CD8-positive, alpha-beta memory T cell (primary cell): Measurements from ENCODE around the gene COX7A2L. TPM values are rescaled to one million over a fixed set of nuclear protein-coding genes. Genes with fewer than 3 reads are reported as not detected.
"Not testable (repeated sequence)": the region's sequence is repeated elsewhere in the genome, so short reads cannot be mapped to it uniquely, and the experiment has no call there.

ENCODE experiments used
- CTCF ChIA-PET: fragments of 350-600 bp; sonication (Branson Sonifier 250); formaldehyde crosslinking; loops from one replicate; lab custom pipeline; 2021; ENCODE audit warnings: antibody characterized with exemption; lab: Charles Lee
- POLR2A ChIA-PET: fragments of 350-600 bp; sonication (Branson Sonifier 250); formaldehyde crosslinking; loops from one replicate; lab custom pipeline; 2021; ENCODE audit warnings: antibody characterized with exemption; lab: Charles Lee
- DNase-seq, 5 donors: peaks; one replicate each; pipeline versions ENCODE4 v3.0.0 to v3.0.0-alpha.2; 2020 to 2022; ENCODE audit warnings: mixed read lengths in 1 of 5
- H3K27ac ChIP-seq: one replicate; pipeline ENCODE4 v1.7.0; 2013; ENCODE audit warnings: low read depth, mild to moderate bottlenecking, low read length, moderate library complexity
- H3K27me3 ChIP-seq: 2 replicates; pipeline ENCODE4 v1.7.0; 2013; ENCODE audit warnings: low read length, mild to moderate bottlenecking; ENCODE audit not compliant: insufficient read depth, poor library complexity, severe bottlenecking
- H3K36me3 ChIP-seq: 2 replicates; pipeline ENCODE4 v1.7.0; 2013; ENCODE audit warnings: mild to moderate bottlenecking, low read length, moderate library complexity; ENCODE audit not compliant: insufficient read depth
- H3K4me1 ChIP-seq: 2 replicates; pipeline ENCODE4 v1.7.0; 2013; ENCODE audit warnings: mild to moderate bottlenecking, low read length, moderate library complexity; ENCODE audit not compliant: insufficient read depth
- H3K4me3 ChIP-seq: 2 replicates; pipeline ENCODE4 v1.7.0; 2013; ENCODE audit warnings: mild to moderate bottlenecking, low read length
- H3K9me3 ChIP-seq: 2 replicates; pipeline ENCODE4 v1.7.0; 2013; ENCODE audit warnings: mild to moderate bottlenecking, low read length
- H3K27ac Mint-ChIP-seq, 8 donors: one replicate each; pipeline ENCODE4 v1.8.0; 2020 to 2021; ENCODE audit warnings: mixed read lengths in 8 of 8, mild to moderate bottlenecking in 6 of 8, inconsistent platforms in 3 of 8, moderate library complexity in 3 of 8
- H3K27me3 Mint-ChIP-seq, 2 donors: one replicate each; pipeline ENCODE4 v1.8.0; 2020 to 2021; ENCODE audit warnings: mixed read lengths in 2 of 2, mild to moderate bottlenecking in 1 of 2, moderate library complexity in 1 of 2
- H3K36me3 Mint-ChIP-seq, 3 donors: one replicate each; pipeline ENCODE4 v1.8.0; 2020 to 2021; ENCODE audit warnings: mixed read lengths in 3 of 3, inconsistent platforms in 1 of 3, mild to moderate bottlenecking in 1 of 3
- H3K4me1 Mint-ChIP-seq, 3 donors: one replicate each; pipeline ENCODE4 v1.8.0; 2020 to 2021; ENCODE audit warnings: mixed read lengths in 3 of 3, inconsistent platforms in 1 of 3, mild to moderate bottlenecking in 1 of 3
- H3K4me3 Mint-ChIP-seq, 7 donors: one replicate each; pipeline ENCODE4 v1.8.0; 2020 to 2021; ENCODE audit warnings: mixed read lengths in 7 of 7, mild to moderate bottlenecking in 6 of 7, moderate library complexity in 4 of 7, inconsistent platforms in 2 of 7
- H3K9me3 Mint-ChIP-seq, 5 donors: one replicate each; pipeline ENCODE4 v1.8.0; 2020 to 2022; ENCODE audit warnings: mixed read lengths in 5 of 5, mild to moderate bottlenecking in 3 of 5, moderate library complexity in 2 of 5, inconsistent platforms in 1 of 5
- polyA plus RNA-seq: library from polyadenylated mRNA; unstranded; fragments of 300-500 nt; fragmentation: Illumina TruSeq; gene quantifications from one replicate; pipeline ENCODE4 v1.2.3, GENCODE V29; 2021
- total RNA-seq, 2 experiments: library from RNA; stranded (reverse); gene quantifications; one replicate each; pipeline ENCODE4 v1.2.3, GENCODE V29; 2021

The COX7A2L gene
- total and polyA plus RNA-seq, 3 experiments from 2014 or later, result 99.8 to 172 (median 100) TPM

DNA sequence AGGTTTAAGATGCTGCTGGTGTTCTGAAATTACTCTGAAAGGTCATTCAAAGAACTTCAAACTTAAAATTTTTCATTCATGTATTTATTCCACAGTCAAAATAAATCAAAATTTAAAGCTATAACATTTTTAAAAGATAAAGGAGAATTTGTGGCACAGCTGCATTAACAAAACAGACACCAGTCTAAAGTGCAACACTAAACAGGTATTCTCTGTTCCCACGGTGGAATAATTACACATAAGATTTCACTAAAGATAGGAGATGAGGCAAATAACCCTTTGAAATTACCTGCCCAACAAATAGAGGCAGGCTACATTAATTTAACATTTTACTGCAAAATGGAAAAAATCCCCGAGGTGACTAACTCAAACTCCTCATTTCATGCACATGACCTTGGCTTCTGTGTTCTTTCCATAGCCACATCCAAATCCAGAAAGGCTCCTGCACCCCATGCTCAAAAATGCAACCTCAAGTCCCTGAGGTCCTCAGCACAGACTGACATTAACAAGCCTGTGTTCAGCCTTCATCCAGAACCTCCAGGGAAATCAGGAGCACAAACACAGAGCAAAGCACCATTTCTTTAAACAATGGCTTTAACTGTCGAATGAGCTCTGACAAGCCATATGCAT lies 10.5 kb downstream of the COX7A2L start:
- H3K27ac ChIP-seq, result no peak overlapping the region
- Mint-ChIP-seq H3K36me3 (peaks cover 0 to 83% (median 15%) of the 10 kb centered on the region in 3 donors), H3K27me3 (peaks cover 0 to 2% of the 10 kb centered on the region in 2 donors), H3K27ac (no peak overlapping the region), H3K4me1 (peaks cover 39 to 72% (median 44%) of the 10 kb centered on the region in 3 donors), H3K9me3 (no peaks in the 10 kb centered on the region), H3K4me3 (no peak overlapping the region)
- ChIA-PET CTCF (interaction anchor here (1.4 kb wide), 1 partner anchor 9 kb away, joined by 4 read pairs; no protein-coding TSS in a partner anchor), POLR2A (no interaction called here)
- peaks cover 13% of the 10 kb centered on the region for H3K36me3 ChIP-seq
- H3K4me1 ChIP-seq, result peaks cover 6% of the 10 kb centered on the region
- no peak overlapping the region for H3K4me3 ChIP-seq
- H3K9me3 ChIP-seq, result no peaks in the 10 kb centered on the region
- no peaks in the 10 kb centered on the region for H3K27me3 ChIP-seq
- DNase-seq, result no peak

DNA sequence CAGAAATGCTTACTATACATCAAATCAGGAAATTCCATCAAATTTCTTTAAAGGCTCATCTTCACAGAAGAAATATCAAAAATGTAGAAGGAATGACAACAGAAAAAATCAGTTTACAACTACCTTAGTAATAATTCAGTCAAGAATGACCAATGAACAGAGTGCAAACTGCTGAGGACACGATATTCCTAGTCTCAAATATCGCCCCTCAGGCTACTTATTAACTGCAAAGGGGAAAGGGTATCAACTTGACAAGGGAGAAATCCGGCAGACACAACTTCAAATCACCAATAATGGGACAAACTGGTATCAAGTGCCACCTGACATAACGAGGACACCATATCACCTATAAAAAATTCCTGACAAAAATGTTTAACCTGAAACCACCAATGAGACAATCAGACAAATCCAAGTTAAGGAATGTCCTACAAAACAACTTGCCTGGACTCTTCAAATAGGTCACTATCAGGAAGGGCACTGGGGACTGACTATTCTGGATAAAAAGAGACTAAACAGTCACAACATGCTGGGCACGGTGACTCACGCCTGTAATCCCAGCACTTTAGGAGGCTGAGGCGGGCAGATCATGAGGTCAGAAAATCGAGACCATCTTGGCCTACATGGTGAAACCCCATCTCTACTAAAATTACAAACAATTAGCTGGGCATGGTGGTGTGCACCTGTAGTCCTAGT lies 12.8 kb downstream of the COX7A2L start:
- Histone ChIP-seq H3K36me3 (peaks cover 18% of the 10 kb centered on the region), H3K27ac (no peak overlapping the region), H3K4me3 (no peak overlapping the region), H3K4me1 (no peaks in the 10 kb centered on the region), H3K27me3 (no peaks in the 10 kb centered on the region), H3K9me3 (no peaks in the 10 kb centered on the region)
- POLR2A ChIA-PET, result no interaction called here
- Mint-ChIP-seq H3K9me3 (no peaks in the 10 kb centered on the region), H3K27ac (peak overlapping the region in 2 of 8 donors; percentile 34 to 43), H3K4me1 (peaks cover 25 to 59% (median 28%) of the 10 kb centered on the region in 3 donors), H3K4me3 (no peak overlapping the region), H3K27me3 (no peaks in the 10 kb centered on the region), H3K36me3 (peaks cover 0 to 85% (median 19%) of the 10 kb centered on the region in 3 donors)
- CTCF ChIA-PET, result no interaction called here
- no peak for DNase-seq

DNA sequence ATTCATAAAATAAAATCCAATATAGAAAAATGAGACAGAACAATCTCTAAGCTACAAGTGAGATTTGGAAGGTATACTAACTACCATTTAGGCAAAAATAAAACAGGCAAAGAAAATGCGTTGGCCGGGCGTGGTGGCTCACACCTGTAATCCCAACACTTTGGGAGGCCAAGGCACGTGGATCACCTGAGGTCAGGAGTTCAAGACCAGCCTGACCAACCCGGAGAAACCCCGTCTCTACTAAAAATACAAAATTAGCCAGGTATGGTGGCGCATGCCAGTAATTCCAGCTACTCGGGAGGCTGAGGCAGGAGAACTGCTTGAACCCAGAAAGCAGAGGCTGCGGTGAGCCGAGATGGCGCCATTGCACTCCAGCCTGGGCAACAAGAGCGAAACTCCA lies 13.5 kb downstream of the COX7A2L start:
- H3K4me3 ChIP-seq, H3K4me1 ChIP-seq, H3K27me3 ChIP-seq, H3K27me3 Mint-ChIP-seq, H3K9me3 Mint-ChIP-seq, CTCF ChIA-PET, H3K4me3 Mint-ChIP-seq, DNase-seq, H3K27ac ChIP-seq, H3K27ac Mint-ChIP-seq, H3K9me3 ChIP-seq: not testable (repeated sequence)
- Mint-ChIP-seq H3K4me1 (peaks cover 22 to 59% (median 26%) of the 10 kb centered on the region in 3 donors), H3K36me3 (peaks cover 0 to 84% (median 17%) of the 10 kb centered on the region in 3 donors)
- POLR2A ChIA-PET, result interaction anchor here (0.7 kb wide), 1 partner anchor 103 kb away, joined by 8 read pairs; no protein-coding TSS in a partner anchor
- peaks cover 16% of the 10 kb centered on the region for H3K36me3 ChIP-seq

DNA sequence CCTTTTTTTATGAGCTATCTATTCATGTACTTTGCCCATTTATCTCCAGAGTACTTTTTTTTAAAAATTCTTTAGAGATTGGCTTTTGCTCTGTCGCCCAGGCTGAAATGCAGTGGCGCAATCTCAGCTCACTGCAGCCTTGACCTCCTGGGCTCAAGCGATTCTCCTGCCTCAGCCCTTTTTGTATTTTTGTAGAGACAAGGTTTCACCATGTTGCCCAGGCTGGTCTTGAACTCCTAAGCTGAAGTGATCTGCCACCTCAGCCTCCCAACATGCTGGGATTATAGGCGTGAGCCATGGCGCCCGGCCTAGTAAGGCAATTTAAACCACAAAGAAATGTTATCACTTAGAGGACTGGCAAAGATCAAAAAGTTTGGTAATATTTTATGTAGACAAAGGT lies 14.2 kb downstream of the COX7A2L start:
- H3K27me3 Mint-ChIP-seq, H3K4me1 ChIP-seq, H3K27me3 ChIP-seq, CTCF ChIA-PET, H3K9me3 ChIP-seq, POLR2A ChIA-PET, H3K27ac ChIP-seq, H3K27ac Mint-ChIP-seq, H3K4me3 Mint-ChIP-seq, H3K9me3 Mint-ChIP-seq, DNase-seq, H3K4me3 ChIP-seq: not testable (repeated sequence)
- H3K4me1 Mint-ChIP-seq, result peaks cover 25 to 61% (median 29%) of the 10 kb centered on the region in 3 donors
- H3K36me3 ChIP-seq, result peaks cover 13% of the 10 kb centered on the region
- H3K36me3 Mint-ChIP-seq, result peaks cover 0 to 82% (median 14%) of the 10 kb centered on the region in 3 donors

DNA sequence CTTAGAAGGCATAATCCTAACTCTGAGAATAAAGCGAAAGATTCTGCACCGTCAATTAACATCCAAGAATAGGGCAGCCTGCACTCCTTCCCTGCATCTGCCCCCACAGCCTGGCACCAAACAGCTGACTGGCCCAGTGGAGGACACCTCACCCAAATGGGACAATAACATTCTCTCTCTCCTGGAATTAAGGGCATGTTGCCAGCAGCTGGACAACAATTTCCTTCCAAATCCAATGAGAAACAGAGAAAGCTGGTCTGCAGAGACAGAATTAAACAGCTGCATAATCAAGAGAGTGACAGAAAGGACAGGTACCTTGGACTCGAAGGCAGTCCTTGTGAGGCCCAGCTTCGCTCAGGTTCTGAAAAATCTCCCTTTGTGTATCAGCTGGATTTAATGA lies 15.0 kb downstream of the COX7A2L start:
- Mint-ChIP-seq H3K4me3 (no peak overlapping the region), H3K9me3 (no peaks in the 10 kb centered on the region), H3K27me3 (no peaks in the 10 kb centered on the region), H3K4me1 (peaks cover 29 to 62% (median 36%) of the 10 kb centered on the region in 3 donors), H3K36me3 (peaks cover 0 to 82% (median 14%) of the 10 kb centered on the region in 3 donors), H3K27ac (peak overlapping the region in 1 of 8 donors; percentile 44)
- Histone ChIP-seq H3K27ac (no peak overlapping the region), H3K4me3 (no peak overlapping the region), H3K4me1 (no peaks in the 10 kb centered on the region), H3K9me3 (no peaks in the 10 kb centered on the region), H3K36me3 (peaks cover 13% of the 10 kb centered on the region), H3K27me3 (no peaks in the 10 kb centered on the region)
- DNase-seq, result no peak
- ChIA-PET POLR2A (interaction anchor here (0.6 kb wide), 1 partner anchor 233 kb away, joined by 4 read pairs; no protein-coding TSS in a partner anchor), CTCF (no interaction called here)

DNA sequence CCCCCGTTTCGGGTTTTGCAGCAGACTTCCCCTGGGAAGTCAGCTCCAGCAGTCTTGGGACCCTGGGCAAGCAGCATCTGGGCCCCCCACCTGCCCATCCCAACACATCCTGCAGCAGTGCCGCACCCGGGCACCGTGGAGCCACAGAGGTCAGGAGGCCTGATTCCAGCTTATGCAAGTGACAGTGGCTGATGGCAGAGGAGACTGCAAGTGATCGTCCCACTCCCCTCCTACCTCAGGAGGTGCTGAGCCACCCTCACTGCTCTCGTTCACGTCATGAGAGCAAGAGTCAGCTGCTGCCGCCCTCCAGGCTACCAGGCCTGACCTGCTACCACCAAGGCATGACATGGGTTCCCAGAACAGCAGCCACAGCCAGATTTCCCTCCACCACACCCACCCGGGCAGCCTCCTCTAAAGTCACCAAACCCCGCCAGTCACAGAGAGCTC lies 18.2 kb downstream of the COX7A2L start:
- ChIA-PET POLR2A (no interaction called here), CTCF (no interaction called here)
- H3K9me3 ChIP-seq, result no peaks in the 10 kb centered on the region
- H3K27me3 ChIP-seq, result no peaks in the 10 kb centered on the region
- H3K36me3 ChIP-seq, result peaks cover 18% of the 10 kb centered on the region
- H3K4me3 Mint-ChIP-seq, result no peak overlapping the region
- no peaks in the 10 kb centered on the region for H3K9me3 Mint-ChIP-seq
- H3K27me3 Mint-ChIP-seq, result no peaks in the 10 kb centered on the region
- no peak overlapping the region for H3K4me3 ChIP-seq
- peaks cover 10 to 74% (median 10%) of the 10 kb centered on the region in 3 donors for H3K36me3 Mint-ChIP-seq
- no peaks in the 10 kb centered on the region for H3K4me1 ChIP-seq
- DNase-seq, result no peak
- H3K27ac Mint-ChIP-seq, result peak overlapping the region in 4 of 8 donors; percentile 29 to 74 (median 64)
- no peak overlapping the region for H3K27ac ChIP-seq
- H3K4me1 Mint-ChIP-seq, result peaks cover 35 to 56% (median 35%) of the 10 kb centered on the region in 3 donors

DNA sequence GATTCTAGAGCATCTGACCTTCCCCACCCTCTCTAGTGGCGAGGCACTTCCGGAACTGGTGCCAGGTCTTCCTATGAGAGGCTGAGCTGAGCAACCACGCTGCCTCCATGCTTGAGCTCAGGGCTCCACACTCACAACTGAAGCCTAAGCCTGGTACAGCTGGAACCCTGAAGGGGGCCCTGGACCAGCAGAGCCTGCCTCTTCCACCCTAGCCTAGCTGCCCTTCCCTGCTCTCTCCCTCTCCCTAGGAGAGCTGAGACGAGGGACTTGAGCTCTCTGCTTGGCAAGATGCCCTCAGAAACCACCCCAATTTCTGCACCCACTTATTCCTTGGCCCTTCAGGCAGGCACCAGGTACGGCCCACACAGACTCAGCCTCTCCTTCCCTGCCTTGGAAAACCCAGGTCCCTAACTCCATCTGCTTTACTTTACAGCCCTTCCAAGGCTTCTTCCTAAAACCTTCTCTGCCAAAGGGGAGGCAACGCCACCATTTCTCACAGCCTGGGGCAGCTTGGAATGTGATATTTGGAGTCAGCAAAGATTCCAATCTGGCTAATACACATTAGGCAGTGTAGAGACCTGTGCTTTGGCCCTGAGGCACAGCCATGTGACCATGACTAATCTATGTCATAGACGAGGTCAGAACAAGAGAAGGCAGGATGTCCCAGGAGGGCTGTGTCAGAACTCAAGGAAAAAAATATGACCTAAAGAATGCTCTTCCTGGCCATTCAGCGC lies 18.8 kb downstream of the COX7A2L start:
- Histone ChIP-seq H3K4me3 (no peak overlapping the region), H3K36me3 (peaks cover 18% of the 10 kb centered on the region), H3K27me3 (no peaks in the 10 kb centered on the region), H3K9me3 (no peaks in the 10 kb centered on the region), H3K27ac (no peak overlapping the region), H3K4me1 (no peaks in the 10 kb centered on the region)
- Mint-ChIP-seq H3K4me3 (peak overlapping the region in 2 of 7 donors; percentile 23 to 48), H3K36me3 (peaks cover 8 to 78% (median 14%) of the 10 kb centered on the region in 3 donors), H3K9me3 (no peaks in the 10 kb centered on the region), H3K27me3 (no peaks in the 10 kb centered on the region), H3K27ac (peak overlapping the region in 5 of 8 donors; percentile 36 to 90 (median 68)), H3K4me1 (peaks cover 37 to 54% (median 38%) of the 10 kb centered on the region in 3 donors)
- no peak for DNase-seq
- ChIA-PET CTCF (no interaction called here), POLR2A (interaction anchor here (1.0 kb wide), 1 partner anchor 209 kb away, joined by 4 read pairs; no protein-coding TSS in a partner anchor)
